AG04449 (cell line): ENCODE results near the gene IFNAR1.

Experiments used
- CTCF ChIA-PET: fragments of 350-600 bp; formaldehyde crosslinking; extraction: SDS; loops from one replicate; lab custom pipeline; 2021; ENCODE audit warnings: antibody characterized with exemption; lab: Yijun Ruan, JAX
- POLR2A ChIA-PET: fragments of 400-600, 350-600 bp; formaldehyde crosslinking; extraction: SDS; loops from one replicate; lab custom pipeline; 2020; ENCODE audit warnings: antibody characterized with exemption, inconsistent platforms; lab: Yijun Ruan, JAX
- DNase-seq: peaks from one replicate; pipeline ENCODE4 v3.0.0-alpha.2; 2010; ENCODE audit warnings: low read depth, low spot score
- H3K4me3 ChIP-seq: 2 replicates; pipeline ENCODE4 v1.5.1; 2011; ENCODE audit warnings: low read depth, mild to moderate bottlenecking, control low read depth, low read length
- CTCF ChIP-seq: IDR thresholded peaks from one replicate; pipeline ENCODE4 v1.5.1; 2011; ENCODE audit warnings: mild to moderate bottlenecking, moderate library complexity, low read length, control low read depth, inconsistent platforms; ENCODE audit not compliant: insufficient read depth; ENCODE audit errors: missing control alignments

The IFNAR1 gene

DNA sequence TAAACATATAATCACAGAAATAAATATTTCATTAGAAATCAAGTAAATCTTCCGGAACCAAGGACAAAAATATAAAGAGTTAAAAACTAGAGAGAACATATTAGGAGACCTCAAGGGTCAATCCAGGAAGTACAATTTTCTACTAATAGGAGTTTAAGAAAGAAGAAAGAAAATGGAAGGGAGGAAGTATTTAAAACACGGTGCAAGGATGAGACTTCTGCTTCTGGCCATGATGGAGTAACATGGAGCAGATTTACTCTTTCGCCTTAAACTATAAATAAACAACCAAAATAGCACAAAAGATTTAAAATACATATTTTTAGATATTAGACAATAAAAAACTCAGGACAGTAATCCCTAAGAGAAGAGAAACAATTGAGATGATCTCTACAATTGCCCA, 12.6 kb upstream of the IFNAR1 start:
- no peak for DNase-seq
- ChIA-PET POLR2A (no interaction called here), CTCF (no interaction called here)
- TF ChIP-seq CTCF = no peak
- no peak overlapping the region for H3K4me3 ChIP-seq

DNA sequence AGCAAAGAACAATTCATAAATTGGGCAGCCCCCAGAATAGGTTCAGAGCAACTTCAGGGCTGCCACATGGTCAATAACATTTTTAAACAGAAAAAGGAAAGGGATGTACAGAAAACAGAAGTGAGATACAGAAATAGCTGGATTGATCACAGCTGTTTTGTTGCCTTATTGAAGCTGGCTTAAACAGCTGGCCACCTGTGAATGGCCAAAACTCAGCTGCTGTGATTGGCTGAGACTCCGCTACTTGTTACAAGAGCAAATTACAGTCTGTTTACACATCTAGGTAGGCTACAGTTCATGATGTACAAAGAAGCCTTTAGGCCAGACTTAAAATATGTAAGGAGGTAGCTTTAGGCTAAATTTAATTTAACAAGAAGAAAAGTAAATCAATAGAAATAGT, 11.6 kb upstream of the IFNAR1 start:
- no peak for TF ChIP-seq CTCF
- H3K4me3 ChIP-seq = no peak overlapping the region
- CTCF ChIA-PET = interaction anchor here (0.9 to 2.0 kb wide), 2 partner anchors 14 to 47 kb away, joined by 3 to 5 read pairs; no protein-coding TSS in a partner anchor
- DNase-seq = no peak
- POLR2A ChIA-PET = no interaction called here

GRCh38 chr21:33313611-33314010, 11.2 kb upstream of the IFNAR1 start:
- no peak overlapping the region for H3K4me3 ChIP-seq
- POLR2A ChIA-PET = no interaction called here
- no peak for DNase-seq

GRCh38 chr21:33314111-33314510, 10.7 kb upstream of the IFNAR1 start:
- POLR2A ChIA-PET = no interaction called here
- no peak for TF ChIP-seq CTCF
- CTCF ChIA-PET = interaction anchor here (0.9 to 2.0 kb wide), 3 partner anchors 13 to 46 kb away, joined by 3 to 5 read pairs (median 3); no protein-coding TSS in a partner anchor
- peak; percentile 40 for DNase-seq
- H3K4me3 ChIP-seq = no peak overlapping the region

More at GRCh38 chr21:33313611-33314010, 11.2 kb upstream of the IFNAR1 start:
- CTCF ChIA-PET = interaction anchor here (0.9 to 2.0 kb wide), 3 partner anchors 13 to 46 kb away, joined by 3 to 5 read pairs (median 3); no protein-coding TSS in a partner anchor
- TF ChIP-seq CTCF = no peak

DNA sequence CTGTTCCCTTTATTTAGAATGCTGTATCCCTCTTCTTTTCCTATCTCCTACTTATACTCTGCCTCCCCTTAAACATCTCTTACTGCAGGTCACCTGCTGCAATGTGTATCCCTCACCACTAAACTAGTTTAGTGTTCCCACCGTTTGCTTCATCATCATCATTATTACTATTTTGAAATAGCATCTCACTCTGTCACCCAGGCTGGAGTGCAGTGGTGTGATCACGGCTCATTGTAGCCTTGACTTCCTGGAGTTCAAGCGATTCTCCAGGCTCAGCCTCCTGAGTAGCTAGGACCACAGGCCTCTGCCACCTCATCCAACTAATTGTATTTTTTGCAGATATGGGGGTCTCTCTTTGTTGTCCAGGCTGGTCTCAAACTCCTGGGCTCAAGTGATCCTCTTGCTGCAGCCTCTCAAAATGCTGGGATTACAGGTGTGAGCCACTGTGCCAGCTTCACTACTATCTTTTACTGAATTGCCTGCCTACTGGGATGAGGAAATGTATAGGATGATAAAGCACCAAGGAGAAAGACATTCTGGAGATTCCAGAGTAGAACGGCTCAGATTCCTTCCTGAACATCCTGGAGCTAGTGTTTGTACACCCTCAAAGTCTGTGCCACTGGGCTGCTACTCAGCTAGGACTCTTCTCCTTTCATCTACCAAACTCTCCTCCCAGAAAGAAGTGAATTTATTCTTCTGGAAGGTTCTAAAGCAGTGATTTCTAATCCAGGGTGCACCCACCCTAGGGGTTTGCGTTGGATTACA, 8.6 kb upstream of the IFNAR1 start:
- no peak for DNase-seq
- POLR2A ChIA-PET = no interaction called here
- no peak for TF ChIP-seq CTCF
- no peak overlapping the region for H3K4me3 ChIP-seq
- CTCF ChIA-PET = interaction anchor here (1.4 kb wide), 1 partner anchor 45 kb away, joined by 3 read pairs; no protein-coding TSS in a partner anchor

DNA sequence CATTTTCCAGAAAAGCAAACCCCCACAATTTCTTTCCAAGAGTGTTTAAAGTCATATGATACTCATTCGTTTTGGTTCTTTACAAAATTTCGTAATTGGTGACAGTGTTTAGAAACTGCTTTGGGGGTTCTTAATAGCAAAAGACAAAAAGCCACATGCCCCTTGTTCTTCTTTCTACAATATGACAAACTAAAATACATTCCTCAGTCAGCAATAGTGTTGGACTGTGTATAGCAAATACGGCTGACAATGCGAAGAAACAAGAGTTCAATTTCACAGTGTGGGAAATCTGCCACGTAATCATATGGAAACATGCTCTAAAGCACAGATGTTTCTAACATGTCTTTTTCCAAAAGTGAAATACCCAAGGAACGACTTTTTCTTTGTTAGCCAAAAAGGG, 7.6 kb upstream of the IFNAR1 start:
- POLR2A ChIA-PET = no interaction called here
- TF ChIP-seq CTCF = no peak
- H3K4me3 ChIP-seq = no peak overlapping the region
- CTCF ChIA-PET = no interaction called here
- no peak for DNase-seq
